ENCODE results near the gene CAAP1. TPM values are rescaled to one million over a fixed set of nuclear protein-coding genes. Genes with fewer than 3 reads are reported as not detected.
A peak's percentile ranks its signal among the peaks of the same experiment; 100 is the strongest.

CAAP1 gene
- total RNA-seq, 4 donors from 2014 or later = 4.5 to 12.3 (median 6.8) TPM

GRCh38 chr9:26870292-26870691 is 22.3 kb downstream of the CAAP1 start:
- peaks cover 0 to 19% of the 10 kb centered on the region in 2 donors for H3K36me3 ChIP-seq
- DNase-seq = no peak
- TF ChIP-seq POLR2A (IDR thresholded peaks at IDR 0.05) = no peak
- no peak for TF ChIP-seq CTCF (IDR thresholded peaks at IDR 0.05 in 4 of 5, conservative IDR thresholded peaks at IDR 0.05 in 1 of 5)
- in situ Hi-C loops (cut with MboI; ENCODE audit: low sequenced_read_pairs in 4 of 4) = loop anchor here in 1 of 4 donors (25.0 kb wide), 1 partner anchor 108 kb away; no protein-coding TSS in a partner anchor
- H3K27ac ChIP-seq = no peak overlapping the region
- H3K9me3 ChIP-seq = no peaks in the 10 kb centered on the region
- intact Hi-C loops (cut with DNase I; ENCODE audit: low total_unique reads) = no loop called here
- ATAC-seq = no peak
- no peaks in the 10 kb centered on the region for H3K4me1 ChIP-seq
- H3K27me3 ChIP-seq = no peaks in the 10 kb centered on the region
- H3K4me3 ChIP-seq = no peak overlapping the region

GRCh38 chr9:26863074-26863473 is 29.5 kb downstream of the CAAP1 start:
- no peak overlapping the region for H3K4me3 ChIP-seq
- H3K27ac ChIP-seq = no peak overlapping the region
- H3K9me3 ChIP-seq = no peaks in the 10 kb centered on the region
- TF ChIP-seq CTCF (IDR thresholded peaks at IDR 0.05 in 4 of 5, conservative IDR thresholded peaks at IDR 0.05 in 1 of 5) (peak in 2 of 5 experiments; percentile 11 to 29), POLR2A (IDR thresholded peaks at IDR 0.05) (no peak)
- in situ Hi-C loops (cut with MboI; ENCODE audit: low sequenced_read_pairs in 4 of 4) (loop anchor here in 1 of 4 donors (25.0 kb wide), 1 partner anchor 101 kb away; no protein-coding TSS in a partner anchor), intact Hi-C loops (cut with DNase I; ENCODE audit: low total_unique reads) (no loop called here)
- peaks cover 0 to 19% of the 10 kb centered on the region in 2 donors for H3K36me3 ChIP-seq
- no peaks in the 10 kb centered on the region for H3K27me3 ChIP-seq
- no peak for DNase-seq
- no peaks in the 10 kb centered on the region for H3K4me1 ChIP-seq
- no peak for ATAC-seq

GRCh38 chr9:26856413-26857032 is 36.1 kb downstream of the CAAP1 start:
- Histone ChIP-seq H3K4me3 (no peak overlapping the region), H3K27ac (no peak overlapping the region), H3K36me3 (peaks cover 0 to 31% of the 10 kb centered on the region in 2 donors), H3K4me1 (no peaks in the 10 kb centered on the region), H3K9me3 (no peaks in the 10 kb centered on the region), H3K27me3 (no peaks in the 10 kb centered on the region)
- intact Hi-C loops (cut with DNase I; ENCODE audit: low total_unique reads) (no loop called here), in situ Hi-C loops (cut with MboI; ENCODE audit: low sequenced_read_pairs in 4 of 4) (loop anchor here in 1 of 4 donors (25.0 kb wide), 1 partner anchor 94 kb away; no protein-coding TSS in a partner anchor)
- no peak for ATAC-seq
- peak in 3 of 5 experiments; percentile 8 to 23 (median 20) for TF ChIP-seq CTCF (IDR thresholded peaks at IDR 0.05 in 4 of 5, conservative IDR thresholded peaks at IDR 0.05 in 1 of 5)
- no peak for TF ChIP-seq POLR2A (IDR thresholded peaks at IDR 0.05)
- DNase-seq = no peak

GRCh38 chr9:26850995-26851394 is 41.6 kb downstream of the CAAP1 start:
- peaks cover 0 to 7% of the 10 kb centered on the region in 2 donors for H3K36me3 ChIP-seq
- intact Hi-C loops (cut with DNase I; ENCODE audit: low total_unique reads) = no loop called here
- TF ChIP-seq POLR2A (IDR thresholded peaks at IDR 0.05) = no peak
- TF ChIP-seq CTCF (IDR thresholded peaks at IDR 0.05 in 4 of 5, conservative IDR thresholded peaks at IDR 0.05 in 1 of 5) = no peak
- H3K27ac ChIP-seq = no peak overlapping the region
- H3K27me3 ChIP-seq = no peaks in the 10 kb centered on the region
- no peak overlapping the region for H3K4me3 ChIP-seq
- no peaks in the 10 kb centered on the region for H3K9me3 ChIP-seq
- ATAC-seq (no peak), DNase-seq (no peak)
- H3K4me1 ChIP-seq = no peaks in the 10 kb centered on the region
- in situ Hi-C loops (cut with MboI; ENCODE audit: low sequenced_read_pairs in 4 of 4) = loop anchor here in 1 of 4 donors (25.0 kb wide), 1 partner anchor 89 kb away; no protein-coding TSS in a partner anchor

Measured in gastrocnemius medialis (tissue), 4 donors.